Inflammatory macrophage (primary cell): ENCODE data around the gene XRCC1.
"Not testable (repeated sequence)": the region's sequence is repeated elsewhere in the genome, so short reads cannot be mapped to it uniquely, and the experiment has no call there.

Source experiments
- DNase-seq, 2 donors: peaks; one replicate each; pipeline ENCODE4 v3.0.0-alpha.2; 2020 to 2022
- total RNA-seq, 18 experiments: gene quantifications; one replicate each; lab custom pipeline; 2026; ENCODE audit warnings: mixed read lengths in 6 of 18, inconsistent platforms in 2 of 18; lab: John Stamatoyannopoulos, UW

The XRCC1 gene, protein sequence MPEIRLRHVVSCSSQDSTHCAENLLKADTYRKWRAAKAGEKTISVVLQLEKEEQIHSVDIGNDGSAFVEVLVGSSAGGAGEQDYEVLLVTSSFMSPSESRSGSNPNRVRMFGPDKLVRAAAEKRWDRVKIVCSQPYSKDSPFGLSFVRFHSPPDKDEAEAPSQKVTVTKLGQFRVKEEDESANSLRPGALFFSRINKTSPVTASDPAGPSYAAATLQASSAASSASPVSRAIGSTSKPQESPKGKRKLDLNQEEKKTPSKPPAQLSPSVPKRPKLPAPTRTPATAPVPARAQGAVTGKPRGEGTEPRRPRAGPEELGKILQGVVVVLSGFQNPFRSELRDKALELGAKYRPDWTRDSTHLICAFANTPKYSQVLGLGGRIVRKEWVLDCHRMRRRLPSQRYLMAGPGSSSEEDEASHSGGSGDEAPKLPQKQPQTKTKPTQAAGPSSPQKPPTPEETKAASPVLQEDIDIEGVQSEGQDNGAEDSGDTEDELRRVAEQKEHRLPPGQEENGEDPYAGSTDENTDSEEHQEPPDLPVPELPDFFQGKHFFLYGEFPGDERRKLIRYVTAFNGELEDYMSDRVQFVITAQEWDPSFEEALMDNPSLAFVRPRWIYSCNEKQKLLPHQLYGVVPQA
- total RNA-seq, result 3.8 to 28.6 (median 16.6) reads per million in 18 experiments

DNA sequence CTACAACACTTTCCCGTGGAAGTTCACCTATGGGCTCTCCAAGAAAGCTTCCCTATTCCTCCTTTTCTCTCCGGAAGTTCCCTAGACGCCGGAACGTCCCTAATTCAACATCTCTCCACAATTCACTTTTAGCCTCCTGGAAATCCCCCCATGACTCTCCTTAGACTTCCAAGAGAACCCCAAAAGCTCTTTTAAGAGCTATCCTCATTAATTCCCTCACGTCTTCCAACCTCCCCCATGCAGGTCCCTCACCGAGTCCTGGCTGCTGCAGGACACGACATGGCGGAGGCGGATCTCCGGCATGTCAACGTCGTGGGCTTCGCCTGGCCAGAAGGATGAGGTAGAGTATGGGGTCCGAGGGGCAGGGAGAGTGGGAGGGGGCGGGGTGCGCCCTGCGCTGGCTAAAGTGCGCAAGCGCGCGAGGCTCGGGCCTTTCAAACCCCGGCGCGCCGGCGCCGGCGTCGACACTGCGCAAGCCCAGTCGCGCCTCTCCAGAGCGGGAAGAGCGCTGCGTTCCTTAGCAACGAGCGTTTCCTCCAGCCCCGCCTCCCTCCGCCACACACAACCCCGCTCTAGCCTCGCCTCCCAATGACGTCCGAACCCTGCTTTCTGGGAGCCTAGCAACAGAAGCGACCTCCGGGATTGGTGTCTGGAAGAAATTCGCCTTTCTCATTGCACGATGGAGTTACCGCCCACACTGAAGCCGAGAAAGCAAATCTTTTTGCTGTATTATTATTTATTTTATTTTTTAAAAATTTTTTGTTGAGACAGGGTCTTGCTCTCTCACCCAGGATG, at the start of gene XRCC1, which contains the start of gene PINLYP:
Gene XRCC1, minus strand, starts transcription at position 372 of the 795 bp plus-strand sequence. Its CDS starts 69 bp downstream, at position 303.
Gene PINLYP, plus strand, starts transcription at position 646 of the 795 bp plus-strand sequence. CDS start 1,391 bp downstream, outside the sequence.
- DNase-seq, result peak; percentile 99

- peak; percentile 45 to 63 for DNase-seq
These were observed 49.6 kb upstream of the XRCC1 start for GRCh38 chr19:43624933-43625332.

DNA sequence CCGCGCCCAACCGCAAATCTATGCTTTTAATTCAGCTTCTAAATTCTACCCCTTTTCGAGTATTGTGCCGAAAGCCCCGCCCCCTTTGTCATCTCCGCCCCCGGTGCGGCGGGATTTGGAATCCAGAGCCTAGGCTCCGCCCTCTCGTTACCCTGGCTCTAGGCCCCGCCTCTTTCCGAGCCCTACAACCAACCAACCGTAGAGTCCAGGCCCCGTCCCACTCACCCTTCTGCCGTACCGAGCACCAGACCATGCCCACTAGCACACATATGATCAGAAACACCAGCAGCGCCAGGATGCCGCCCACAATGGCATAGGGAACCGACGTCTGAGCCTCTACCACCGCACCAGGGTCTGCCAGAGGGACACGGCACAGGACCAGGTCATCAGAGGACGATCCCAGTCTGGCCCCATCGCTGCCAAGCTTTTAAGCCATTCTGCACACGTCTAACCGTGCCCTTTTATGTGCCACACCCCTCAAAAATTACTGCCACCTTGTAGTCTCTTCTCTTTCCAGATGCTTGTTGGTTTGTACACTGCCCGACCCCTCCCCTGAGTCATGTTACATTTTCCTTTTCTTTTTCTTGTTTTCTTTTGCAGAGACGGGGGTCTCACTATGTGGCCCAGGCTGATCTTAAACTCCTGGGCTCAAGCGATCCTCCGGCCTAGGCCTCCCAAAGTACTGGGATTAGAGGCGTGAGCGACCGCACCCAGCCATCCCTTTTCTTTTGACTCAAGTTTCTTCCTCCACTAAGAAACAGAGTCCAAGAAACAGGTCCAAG, 48.8 kb upstream of the XRCC1 start:
- DNase-seq, result no peak

GRCh38 chr19:43622956-43623355, 47.6 kb upstream of the XRCC1 start:
- no peak for DNase-seq

DNA sequence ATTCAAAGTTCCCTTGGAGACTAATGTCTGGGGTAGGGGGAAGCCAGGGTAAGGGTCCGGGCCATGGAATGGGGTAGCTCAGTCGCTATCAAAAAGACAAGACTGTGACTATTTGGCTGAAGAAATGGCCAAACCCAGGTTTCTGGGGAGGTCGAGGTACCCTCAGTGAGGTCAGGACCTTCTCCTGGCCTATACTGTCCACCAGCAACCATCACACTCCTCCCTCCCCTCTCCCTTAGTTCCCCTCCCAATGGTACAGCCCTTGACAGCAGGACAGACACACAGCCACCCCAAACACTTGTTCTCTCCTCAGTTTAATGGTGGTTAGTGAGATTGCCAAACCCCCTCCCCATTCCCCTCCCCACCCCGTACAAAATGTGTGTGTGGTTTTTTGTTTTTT, 46.7 kb upstream of the XRCC1 start:
- no peak for DNase-seq

GRCh38 chr19:43620061-43621001, 45.0 kb upstream of the XRCC1 start:
- no peak for DNase-seq

DNA sequence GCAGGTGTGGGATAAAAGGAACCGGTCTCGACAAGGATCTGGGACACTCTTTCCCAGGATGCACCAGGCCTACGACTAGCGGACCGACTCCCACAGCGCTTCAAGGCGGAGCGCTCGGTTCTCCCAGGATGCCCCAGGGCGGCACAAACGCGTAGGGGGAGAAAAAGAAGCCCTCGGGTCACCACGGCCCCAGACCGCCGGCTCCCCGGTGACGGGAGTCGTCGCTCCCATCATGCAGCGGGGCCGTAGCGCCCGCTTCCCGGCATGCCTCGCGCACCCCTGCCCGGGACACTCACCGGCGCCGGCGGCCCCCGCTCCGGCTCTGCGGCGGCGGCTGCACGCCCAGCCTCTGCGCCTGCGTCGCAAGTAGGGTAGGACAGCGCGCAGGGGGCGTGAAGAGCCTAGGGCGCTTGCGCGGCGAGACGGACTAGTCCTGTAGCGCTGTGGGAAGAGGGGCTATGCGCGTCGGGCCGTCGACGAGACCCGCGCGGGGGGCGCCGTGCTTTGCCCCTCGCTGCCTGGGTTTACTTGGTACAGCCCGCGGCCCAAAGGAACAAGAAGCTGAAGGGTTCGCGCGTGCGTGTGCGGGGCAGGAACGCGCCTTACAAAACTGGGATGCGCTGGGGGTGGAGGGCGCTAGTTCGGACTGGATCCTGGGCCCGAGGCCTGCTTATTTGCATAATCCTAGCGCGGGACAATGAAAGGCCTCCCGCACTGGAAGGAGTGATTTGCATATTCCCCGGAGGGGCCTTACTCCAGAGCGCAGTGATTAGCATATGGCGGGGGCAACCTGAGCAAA, 44.1 kb upstream of the XRCC1 start, which contains the start of gene ZNF428:
Gene ZNF428, minus strand, starts transcription at position 368 of the 799 bp plus-strand sequence. CDS start 5,325 bp downstream, outside the sequence.
- DNase-seq, result peak; percentile 81 to 91

DNA sequence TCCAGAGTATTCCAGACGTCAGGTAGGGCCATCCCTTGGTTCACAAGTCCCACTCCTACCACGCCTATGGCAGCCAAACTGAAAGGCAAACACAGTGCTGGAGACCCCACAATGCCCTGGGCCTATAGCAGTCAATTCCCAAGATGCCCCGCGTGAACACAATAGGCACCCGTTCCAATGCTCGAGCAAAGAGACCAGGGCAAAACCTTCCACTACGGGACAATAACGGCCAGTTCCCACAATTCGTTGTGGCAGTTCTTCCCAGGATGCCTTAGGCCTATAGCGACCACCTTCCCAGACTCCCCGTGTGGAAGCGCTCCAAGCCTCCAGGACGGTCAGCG, 43.6 kb upstream of the XRCC1 start:
- peak in 1 of 2 donors; percentile 30 for DNase-seq

GRCh38 chr19:43616954-43617353, 41.6 kb upstream of the XRCC1 start:
- no peak for DNase-seq

DNA sequence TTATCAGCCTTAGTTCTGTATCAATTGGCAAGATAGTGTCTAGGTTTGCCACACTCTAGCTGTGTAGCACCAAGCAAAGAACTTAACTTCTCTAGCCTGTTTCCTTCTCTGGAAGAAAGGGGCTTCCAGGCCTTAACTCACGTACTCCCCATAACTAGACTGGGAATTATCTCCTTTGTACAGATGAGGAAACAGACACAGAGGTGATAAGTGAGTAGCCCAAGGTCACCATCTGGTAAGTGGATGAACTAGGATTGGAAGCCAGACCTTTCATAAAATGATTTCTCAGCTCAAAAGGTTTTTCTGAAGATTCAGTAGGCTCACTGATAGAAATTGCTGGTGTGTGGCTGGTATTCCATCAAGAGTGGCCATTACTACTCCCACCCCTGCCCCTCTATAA, 41.0 kb upstream of the XRCC1 start:
- no peak for DNase-seq

DNA sequence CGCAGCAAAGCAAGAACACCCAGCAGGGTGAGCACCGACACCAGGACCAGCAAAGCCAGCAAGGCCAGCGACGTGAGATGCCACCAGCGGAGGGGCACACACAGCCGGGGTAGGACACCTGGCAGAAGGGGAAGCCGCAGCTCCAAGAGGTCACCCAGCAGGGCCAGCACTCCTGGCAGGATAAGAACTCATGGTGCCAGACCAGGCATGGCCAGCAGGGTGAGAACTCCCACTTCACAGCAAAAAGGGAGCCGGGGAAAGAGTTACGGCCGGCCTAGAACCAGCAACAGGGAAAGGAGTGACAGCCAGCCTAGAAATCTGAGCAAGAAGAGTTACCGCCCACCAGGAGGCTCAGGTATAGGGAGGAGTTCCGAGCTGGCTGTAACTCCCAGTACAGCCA, 37.0 kb upstream of the XRCC1 start:
- no peak for DNase-seq

- DNase-seq, result no peak
These were observed 36.5 kb upstream of the XRCC1 start, which contains the start of gene SRRM5 for GRCh38 chr19:43611788-43612187. TSS of gene SRRM5 (plus strand) at chr19:43612088. CDS start at chr19:43612122, 34 bp downstream.

GRCh38 chr19:43610493-43610892, 35.2 kb upstream of the XRCC1 start:
- DNase-seq, result no peak

DNA sequence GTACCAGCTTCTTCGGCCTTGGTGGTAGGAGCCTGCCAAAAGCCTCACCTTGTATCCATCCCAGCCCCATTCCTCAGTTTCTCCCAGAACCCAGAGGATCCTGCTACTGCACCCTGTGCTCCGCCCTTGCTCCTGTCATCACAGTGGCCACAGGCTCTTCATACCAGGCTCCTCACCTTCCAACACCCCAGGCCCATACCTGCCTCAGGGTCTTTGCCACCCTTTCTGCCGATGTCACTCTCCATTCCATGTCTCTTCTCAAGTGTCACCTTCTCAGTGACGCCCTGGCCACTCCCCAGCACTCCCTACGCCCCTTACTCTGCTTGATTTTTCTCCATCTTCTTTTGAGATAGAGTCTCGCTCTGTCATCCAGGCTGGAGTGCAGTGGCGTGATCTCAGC, 34.5 kb upstream of the XRCC1 start:
- no peak for DNase-seq

- DNase-seq, result no peak
These were observed 32.2 kb upstream of the XRCC1 start for GRCh38 chr19:43607238-43608205.

DNA sequence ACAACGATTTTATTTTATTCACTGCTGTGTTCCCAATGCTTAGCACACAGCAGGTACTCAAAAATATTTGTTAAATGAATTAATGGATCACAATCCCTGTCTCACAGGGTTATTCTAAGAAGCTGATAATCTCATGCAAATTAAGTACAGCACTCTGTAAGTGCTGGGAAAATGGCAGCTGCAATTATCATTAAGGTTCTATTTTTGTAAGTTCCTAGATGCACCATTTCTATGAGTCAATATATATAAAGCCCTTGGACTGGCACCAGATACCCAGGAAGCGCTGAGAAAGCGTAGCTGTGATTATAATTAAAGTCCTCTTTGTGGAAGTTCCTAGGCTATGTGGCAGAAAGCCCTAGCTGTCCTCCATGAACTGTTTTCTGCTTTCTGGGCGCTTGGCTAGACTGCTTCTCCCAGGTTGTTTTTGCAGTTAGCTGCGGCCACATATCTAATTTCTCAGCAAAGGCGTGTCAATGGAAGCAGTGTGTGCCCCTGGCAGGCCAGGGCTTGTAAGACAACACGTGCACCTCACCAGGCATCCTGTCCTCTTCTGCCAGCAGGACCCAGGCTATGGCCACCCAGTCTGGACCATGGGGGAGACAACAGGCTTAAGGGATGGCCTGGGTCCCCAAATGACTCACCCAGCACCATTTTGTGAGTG, 31.4 kb upstream of the XRCC1 start:
- DNase-seq, result no peak

DNA sequence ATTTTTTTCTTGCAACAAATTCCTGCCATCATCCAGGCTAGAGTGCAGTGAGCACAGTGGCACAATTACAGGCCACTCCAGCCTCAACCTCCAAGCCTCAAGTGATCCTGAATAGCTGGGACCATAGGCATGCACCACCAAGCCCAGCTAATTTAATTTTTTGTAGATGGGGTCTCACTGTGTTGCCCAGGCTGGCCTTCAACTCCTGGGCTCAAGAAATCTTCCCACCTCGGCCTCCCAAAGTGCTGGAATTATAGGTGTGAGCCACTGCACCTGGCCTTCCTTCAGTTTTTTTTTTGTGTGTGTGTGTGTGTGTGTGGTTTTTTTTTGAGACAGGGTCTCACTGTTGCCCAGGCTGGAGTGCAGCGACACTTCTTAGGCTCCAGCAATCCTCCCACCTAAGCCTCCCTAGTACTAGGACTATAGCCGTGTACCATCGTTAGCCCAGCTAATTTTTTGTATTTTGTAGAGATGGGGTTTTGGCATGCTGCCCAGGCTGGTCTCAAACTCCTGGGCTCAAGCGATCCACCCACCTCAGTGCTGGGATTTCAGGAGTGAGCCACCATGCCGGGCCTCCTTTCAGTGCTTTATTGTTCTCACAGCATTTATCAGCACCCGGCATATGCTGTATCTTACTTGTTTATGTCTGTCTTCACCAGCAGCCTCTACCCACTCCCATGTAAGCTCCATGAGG, 30.7 kb upstream of the XRCC1 start:
- no peak for DNase-seq

DNA sequence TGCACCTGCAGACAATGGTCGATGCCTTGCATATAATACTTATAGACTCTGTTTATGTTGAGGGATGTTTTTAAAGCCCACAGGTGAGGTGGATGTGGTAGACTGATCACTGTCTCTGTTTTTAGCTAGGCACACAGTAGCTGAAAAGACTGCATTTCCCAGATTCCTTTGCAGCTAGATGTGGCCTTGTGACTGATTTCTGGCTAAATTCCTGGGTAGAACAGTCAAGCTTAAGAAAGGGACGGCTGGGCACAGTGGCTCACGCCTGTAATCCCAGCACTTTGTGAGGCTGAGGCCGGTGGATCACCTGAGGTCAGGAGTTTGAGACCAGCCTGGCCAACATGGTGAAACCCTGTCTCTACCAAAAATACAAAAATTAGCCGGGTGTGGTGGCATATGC, 25.0 kb upstream of the XRCC1 start:
- not testable (repeated sequence) for DNase-seq
